Fibroblast of pulmonary artery (primary cell): ENCODE data around the gene ERI3.

Experiments used
- DNase-seq: peaks from one replicate; pipeline ENCODE4 v3.0.0-alpha.2; 2010; ENCODE audit warnings: low read depth
- H3K4me3 ChIP-seq: replicated peaks from 2 replicates; pipeline ENCODE4 v1.5.1; 2011; ENCODE audit warnings: low read depth, mild to moderate bottlenecking, control low read depth, low read length, moderate library complexity
- CTCF ChIP-seq: IDR thresholded peaks from 2 replicates; pipeline ENCODE4 v1.5.1; 2011; ENCODE audit warnings: mild to moderate bottlenecking, control low read depth, low read length, inconsistent platforms; ENCODE audit errors: missing control alignments

ERI3 gene

GRCh38 chr1:44336668-44337067 lies 18.4 kb downstream of the ERI3 start:
- DNase-seq, result no peak
- no peak overlapping the region for H3K4me3 ChIP-seq
- no peak for TF ChIP-seq CTCF

- no peak for DNase-seq
- no peak for TF ChIP-seq CTCF
- H3K4me3 ChIP-seq, result no peak overlapping the region
Measured at GRCh38 chr1:44334968-44335367, 20.1 kb downstream of the ERI3 start.

GRCh38 chr1:44333376-44333775 lies 21.7 kb downstream of the ERI3 start:
- DNase-seq, result no peak
- TF ChIP-seq CTCF, result no peak
- no peak overlapping the region for H3K4me3 ChIP-seq

GRCh38 chr1:44332505-44332904 lies 22.6 kb downstream of the ERI3 start:
- no peak overlapping the region for H3K4me3 ChIP-seq
- TF ChIP-seq CTCF, result no peak
- no peak for DNase-seq

- no peak for TF ChIP-seq CTCF
- no peak for DNase-seq
- no peak overlapping the region for H3K4me3 ChIP-seq
Measured at GRCh38 chr1:44330935-44331334, 24.1 kb downstream of the ERI3 start.

GRCh38 chr1:44328671-44329416 lies 26.2 kb downstream of the ERI3 start:
- DNase-seq, result no peak
- no peak overlapping the region for H3K4me3 ChIP-seq
- TF ChIP-seq CTCF, result no peak

GRCh38 chr1:44327679-44328491 lies 27.2 kb downstream of the ERI3 start:
- H3K4me3 ChIP-seq, result no peak overlapping the region
- peak; percentile 100 for DNase-seq
- no peak for TF ChIP-seq CTCF
